ENCODE measurements around the gene EPHB1.

EPHB1 gene

DNA sequence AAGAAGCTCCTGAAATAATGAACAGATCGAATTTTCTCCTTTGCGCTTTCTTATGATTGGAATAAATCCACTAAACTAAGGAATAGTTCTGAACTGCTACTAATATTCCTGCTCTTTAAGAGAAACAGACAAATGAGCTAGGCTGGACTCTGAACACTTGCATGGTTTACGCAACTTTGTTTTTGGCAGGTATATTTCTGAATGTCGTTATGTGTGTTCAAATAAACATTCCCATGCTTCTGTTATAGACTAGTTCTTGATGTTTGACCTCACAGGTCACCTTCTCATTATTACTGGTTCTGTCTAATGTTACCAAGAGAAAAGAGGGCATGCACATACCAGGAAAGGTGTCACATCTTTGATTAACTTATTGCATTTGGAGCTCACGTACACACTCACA, 418.2 kb downstream of the EPHB1 start:
- Histone ChIP-seq H3K27me3 (replicated peaks; ENCODE audit: control insufficient read depth, insufficient read depth, low read length) (no peaks in the 10 kb centered on the region), H3K9me3 (ENCODE audit: control insufficient read depth, low read length) (no peaks in the 10 kb centered on the region), H3K9ac (ENCODE audit: low read length) (no peak overlapping the region), H3K36me3 (ENCODE audit: control insufficient read depth, insufficient read depth, low read length, severe bottlenecking) (no peaks in the 10 kb centered on the region), H3K4me3 (ENCODE audit: low read length) (no peak overlapping the region), H3K4me1 (ENCODE audit: control insufficient read depth, insufficient read depth, low read length) (no peaks in the 10 kb centered on the region)
- DNase-seq (ENCODE audit: low read depth): no peak

DNA sequence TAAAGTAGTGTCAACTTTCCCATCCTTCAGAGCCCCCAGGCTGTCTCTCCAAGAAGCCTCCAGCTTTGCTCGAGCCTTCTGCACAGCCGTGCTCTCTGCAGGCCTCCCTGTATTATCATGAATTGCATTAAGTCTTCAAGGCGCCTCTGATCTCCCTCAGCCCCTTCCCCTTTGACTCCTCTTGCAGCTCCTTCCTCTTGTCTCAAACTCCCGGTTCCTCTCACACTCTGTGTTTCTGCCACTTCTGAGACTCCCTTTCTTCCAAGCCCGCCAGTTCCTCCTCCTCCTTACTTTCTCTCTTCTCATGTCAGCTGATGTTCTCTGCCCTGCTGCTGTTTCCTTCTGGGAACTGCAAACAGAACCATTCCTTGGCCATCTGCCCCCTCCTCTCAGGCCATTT, 418.8 kb downstream of the EPHB1 start:
- no peaks in the 10 kb centered on the region for H3K9me3 ChIP-seq (ENCODE audit: control insufficient read depth, low read length)
- no peak overlapping the region for H3K4me3 ChIP-seq (ENCODE audit: low read length)
- no peaks in the 10 kb centered on the region for H3K36me3 ChIP-seq (ENCODE audit: control insufficient read depth, insufficient read depth, low read length, severe bottlenecking)
- DNase-seq (ENCODE audit: low read depth): no peak
- H3K4me1 ChIP-seq (ENCODE audit: control insufficient read depth, insufficient read depth, low read length): no peaks in the 10 kb centered on the region
- H3K27me3 ChIP-seq (replicated peaks; ENCODE audit: control insufficient read depth, insufficient read depth, low read length): no peaks in the 10 kb centered on the region
- no peak overlapping the region for H3K9ac ChIP-seq (ENCODE audit: low read length)

DNA sequence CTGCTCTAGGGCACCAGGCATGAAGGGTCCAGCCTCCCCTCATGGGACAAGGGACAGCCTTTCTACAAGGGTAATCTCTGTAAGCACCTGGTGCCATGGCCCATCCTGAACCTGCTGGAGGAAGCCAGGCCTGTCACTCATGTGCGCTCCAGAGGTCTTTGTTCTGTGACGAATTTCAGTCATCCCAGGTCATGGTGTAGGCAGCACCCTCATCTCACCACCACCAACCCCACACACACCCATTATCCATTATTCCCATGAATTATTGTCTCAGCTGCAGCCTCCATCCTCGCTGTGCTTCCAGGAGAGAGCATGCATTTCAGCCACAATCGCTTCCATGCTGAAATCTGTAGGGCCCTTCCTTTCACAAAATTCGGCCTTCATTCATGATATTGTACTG, 419.3 kb downstream of the EPHB1 start:
- Histone ChIP-seq H3K4me3 (ENCODE audit: low read length) (no peak overlapping the region), H3K9me3 (ENCODE audit: control insufficient read depth, low read length) (no peaks in the 10 kb centered on the region), H3K9ac (ENCODE audit: low read length) (no peak overlapping the region), H3K27me3 (replicated peaks; ENCODE audit: control insufficient read depth, insufficient read depth, low read length) (no peaks in the 10 kb centered on the region), H3K4me1 (ENCODE audit: control insufficient read depth, insufficient read depth, low read length) (no peaks in the 10 kb centered on the region), H3K36me3 (ENCODE audit: control insufficient read depth, insufficient read depth, low read length, severe bottlenecking) (no peaks in the 10 kb centered on the region)
- no peak for DNase-seq (ENCODE audit: low read depth)

DNA sequence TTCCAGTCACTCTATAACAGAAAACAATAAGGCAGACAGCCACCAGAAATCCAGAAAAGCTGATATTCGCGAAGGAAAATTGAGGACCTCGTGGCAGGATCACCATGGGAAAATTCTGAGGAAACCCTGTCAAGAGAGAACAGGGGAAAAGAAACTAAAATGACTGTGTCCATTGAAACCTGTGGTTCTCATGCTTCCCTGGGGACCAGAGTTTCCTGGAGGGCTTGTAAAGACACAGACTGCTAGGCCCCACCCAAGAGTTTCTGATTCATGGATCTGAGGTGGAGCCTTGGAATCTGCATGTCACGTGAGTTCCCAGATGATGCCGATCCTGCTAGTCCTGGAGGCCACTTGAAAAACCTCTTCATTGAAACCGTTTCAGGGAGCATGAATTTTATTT, 420.5 kb downstream of the EPHB1 start:
- Histone ChIP-seq H3K36me3 (ENCODE audit: control insufficient read depth, insufficient read depth, low read length, severe bottlenecking) (no peaks in the 10 kb centered on the region), H3K9me3 (ENCODE audit: control insufficient read depth, low read length) (no peaks in the 10 kb centered on the region), H3K4me1 (ENCODE audit: control insufficient read depth, insufficient read depth, low read length) (no peaks in the 10 kb centered on the region), H3K9ac (ENCODE audit: low read length) (no peak overlapping the region), H3K4me3 (ENCODE audit: low read length) (no peak overlapping the region), H3K27me3 (replicated peaks; ENCODE audit: control insufficient read depth, insufficient read depth, low read length) (no peaks in the 10 kb centered on the region)
- DNase-seq (ENCODE audit: low read depth): no peak

DNA sequence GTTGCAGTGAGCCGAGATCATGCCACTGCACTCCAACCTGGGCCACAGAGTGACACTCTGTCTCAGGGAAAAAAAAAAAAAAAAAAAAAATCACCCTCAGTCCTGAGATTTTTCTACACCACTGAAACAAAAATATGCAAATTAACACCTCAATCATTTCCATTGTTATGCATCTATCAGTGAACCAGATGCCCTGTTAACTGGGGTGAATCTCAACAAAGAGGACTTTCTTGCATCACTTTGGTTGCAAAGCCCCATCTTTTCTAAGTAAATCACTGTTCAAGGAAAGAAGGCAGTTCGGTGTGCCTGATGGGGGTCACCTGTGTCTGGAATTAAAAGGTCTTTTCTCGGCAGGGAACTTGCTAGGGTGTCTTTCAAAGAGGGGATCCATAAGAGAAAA, 421.6 kb downstream of the EPHB1 start:
- Histone ChIP-seq H3K9ac (ENCODE audit: low read length) (no peak overlapping the region), H3K4me3 (ENCODE audit: low read length) (no peak overlapping the region), H3K9me3 (ENCODE audit: control insufficient read depth, low read length) (no peaks in the 10 kb centered on the region), H3K4me1 (ENCODE audit: control insufficient read depth, insufficient read depth, low read length) (no peaks in the 10 kb centered on the region), H3K36me3 (ENCODE audit: control insufficient read depth, insufficient read depth, low read length, severe bottlenecking) (no peaks in the 10 kb centered on the region), H3K27me3 (replicated peaks; ENCODE audit: control insufficient read depth, insufficient read depth, low read length) (no peaks in the 10 kb centered on the region)
- no peak for DNase-seq (ENCODE audit: low read depth)

DNA sequence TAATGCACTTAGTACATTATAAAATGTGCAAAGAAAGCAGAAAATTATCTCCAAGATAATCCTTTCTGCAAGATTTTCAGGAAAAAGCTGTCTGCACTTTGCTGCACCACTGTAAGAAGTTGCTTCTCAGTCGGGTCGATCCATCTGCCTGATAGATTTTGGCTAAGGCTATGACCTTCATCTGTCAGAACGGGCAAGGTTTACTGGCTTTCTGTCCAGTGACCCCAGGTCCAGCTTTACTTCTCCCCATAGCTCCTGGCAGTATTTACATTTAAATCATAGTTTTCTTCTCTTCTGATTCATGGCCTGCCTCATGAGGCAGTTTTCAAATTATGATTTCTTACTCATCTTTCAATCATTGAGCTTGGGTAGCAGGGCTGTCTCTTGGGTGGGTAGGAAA, 422.7 kb downstream of the EPHB1 start:
- no peak overlapping the region for H3K4me3 ChIP-seq (ENCODE audit: low read length)
- H3K36me3 ChIP-seq (ENCODE audit: control insufficient read depth, insufficient read depth, low read length, severe bottlenecking): no peaks in the 10 kb centered on the region
- H3K9ac ChIP-seq (ENCODE audit: low read length): no peak overlapping the region
- DNase-seq (ENCODE audit: low read depth): no peak
- no peaks in the 10 kb centered on the region for H3K4me1 ChIP-seq (ENCODE audit: control insufficient read depth, insufficient read depth, low read length)
- H3K9me3 ChIP-seq (ENCODE audit: control insufficient read depth, low read length): no peaks in the 10 kb centered on the region
- H3K27me3 ChIP-seq (replicated peaks; ENCODE audit: control insufficient read depth, insufficient read depth, low read length): no peaks in the 10 kb centered on the region

DNA sequence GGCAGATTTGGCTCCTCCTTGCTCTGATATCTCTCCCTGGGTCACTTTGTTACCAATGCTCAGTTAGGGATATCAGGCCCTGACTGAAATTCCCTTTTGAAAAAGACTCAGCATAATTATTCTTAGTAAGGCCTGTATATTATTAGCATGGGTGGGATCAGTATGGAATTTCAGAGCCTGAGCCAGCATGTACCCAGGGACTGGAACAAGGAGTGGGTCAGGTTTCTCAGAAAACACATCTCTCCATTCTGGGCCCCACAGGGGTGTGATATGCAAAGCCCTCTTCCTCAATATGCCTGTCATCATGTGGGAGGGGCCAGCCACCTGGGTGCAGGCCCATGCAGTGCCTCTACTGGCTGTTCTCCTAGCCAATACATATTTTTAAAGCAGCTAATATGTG, 423.2 kb downstream of the EPHB1 start:
- no peaks in the 10 kb centered on the region for H3K36me3 ChIP-seq (ENCODE audit: control insufficient read depth, insufficient read depth, low read length, severe bottlenecking)
- no peaks in the 10 kb centered on the region for H3K4me1 ChIP-seq (ENCODE audit: control insufficient read depth, insufficient read depth, low read length)
- DNase-seq (ENCODE audit: low read depth): no peak
- no peaks in the 10 kb centered on the region for H3K27me3 ChIP-seq (replicated peaks; ENCODE audit: control insufficient read depth, insufficient read depth, low read length)
- no peak overlapping the region for H3K4me3 ChIP-seq (ENCODE audit: low read length)
- no peaks in the 10 kb centered on the region for H3K9me3 ChIP-seq (ENCODE audit: control insufficient read depth, low read length)
- H3K9ac ChIP-seq (ENCODE audit: low read length): no peak overlapping the region

DNA sequence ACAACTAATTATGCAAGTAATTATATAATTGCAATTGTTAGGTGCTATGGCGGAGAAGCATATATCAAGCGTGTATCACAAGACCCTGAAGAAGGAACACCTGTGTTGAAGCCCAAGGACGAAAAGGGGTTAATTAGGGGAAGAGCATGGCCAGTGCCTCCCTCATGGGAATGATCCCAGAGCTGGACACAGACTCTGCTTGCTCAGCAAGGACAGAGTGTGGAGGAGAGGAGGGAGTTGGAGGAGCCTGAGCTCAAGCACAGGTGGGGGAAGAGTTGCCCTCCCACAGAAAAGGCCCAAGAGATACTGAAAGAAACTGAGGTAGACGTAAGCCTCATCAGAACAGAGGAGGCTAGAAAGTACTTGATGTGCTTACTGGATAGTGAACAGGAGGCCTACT, 423.7 kb downstream of the EPHB1 start:
- Histone ChIP-seq H3K4me1 (ENCODE audit: control insufficient read depth, insufficient read depth, low read length) (no peaks in the 10 kb centered on the region), H3K9ac (ENCODE audit: low read length) (no peak overlapping the region), H3K4me3 (ENCODE audit: low read length) (no peak overlapping the region), H3K9me3 (ENCODE audit: control insufficient read depth, low read length) (no peaks in the 10 kb centered on the region), H3K27me3 (replicated peaks; ENCODE audit: control insufficient read depth, insufficient read depth, low read length) (no peaks in the 10 kb centered on the region), H3K36me3 (ENCODE audit: control insufficient read depth, insufficient read depth, low read length, severe bottlenecking) (no peaks in the 10 kb centered on the region)
- DNase-seq (ENCODE audit: low read depth): no peak

DNA sequence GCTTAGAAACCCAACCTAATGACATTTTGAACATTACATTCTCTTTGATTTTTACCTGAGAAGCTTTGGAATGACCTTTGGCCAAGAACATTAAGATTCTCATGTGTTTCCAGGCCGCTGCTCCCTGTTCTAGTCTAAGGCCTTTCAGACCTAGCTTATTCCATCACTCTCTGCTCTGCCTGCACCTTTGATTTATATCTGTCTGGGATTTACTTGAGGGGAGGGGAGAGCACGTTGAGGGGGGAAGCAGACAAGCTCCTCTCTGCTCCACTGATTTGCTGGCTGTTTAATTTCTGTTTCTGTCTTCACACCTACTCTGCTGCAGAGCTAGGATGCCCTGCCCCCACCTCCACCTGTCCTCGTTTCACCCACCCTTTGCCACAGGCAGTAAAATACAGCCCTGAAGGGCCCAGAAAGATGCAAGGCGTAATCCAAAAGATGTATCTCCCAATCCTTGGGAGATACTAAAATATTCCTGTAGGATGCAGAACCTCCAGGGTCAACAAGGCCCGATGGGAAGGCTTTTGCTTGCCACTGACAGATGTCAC, 429.8 kb downstream of the EPHB1 start:
- Histone ChIP-seq H3K36me3 (ENCODE audit: control insufficient read depth, insufficient read depth, low read length, severe bottlenecking) (no peaks in the 10 kb centered on the region), H3K9ac (ENCODE audit: low read length) (no peak overlapping the region), H3K9me3 (ENCODE audit: control insufficient read depth, low read length) (no peaks in the 10 kb centered on the region), H3K4me3 (ENCODE audit: low read length) (no peak overlapping the region), H3K4me1 (ENCODE audit: control insufficient read depth, insufficient read depth, low read length) (no peaks in the 10 kb centered on the region), H3K27me3 (replicated peaks; ENCODE audit: control insufficient read depth, insufficient read depth, low read length) (no peaks in the 10 kb centered on the region)
- DNase-seq (ENCODE audit: low read depth): no peak

DNA sequence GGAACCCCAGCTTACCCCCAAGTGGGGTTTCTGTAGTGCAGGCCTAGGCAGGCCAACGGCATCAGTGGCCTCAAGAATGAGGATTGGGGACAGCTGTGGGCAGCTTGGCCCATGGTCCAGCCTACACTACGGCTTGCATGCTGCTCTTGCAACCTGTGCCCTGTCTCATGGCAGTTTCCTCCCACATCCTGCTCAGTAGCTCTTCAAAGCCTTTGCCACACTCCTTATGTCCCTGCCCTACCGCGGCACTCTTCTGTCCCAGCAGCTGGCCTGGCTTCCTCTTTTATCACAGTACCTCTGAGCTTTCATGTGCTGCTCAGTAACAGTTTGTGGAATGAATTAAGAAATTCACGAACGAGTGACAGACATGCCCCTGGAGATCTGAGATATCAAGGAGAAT, 431.0 kb downstream of the EPHB1 start:
- Histone ChIP-seq H3K4me1 (ENCODE audit: control insufficient read depth, insufficient read depth, low read length) (no peaks in the 10 kb centered on the region), H3K9ac (ENCODE audit: low read length) (no peak overlapping the region), H3K36me3 (ENCODE audit: control insufficient read depth, insufficient read depth, low read length, severe bottlenecking) (no peaks in the 10 kb centered on the region), H3K4me3 (ENCODE audit: low read length) (no peak overlapping the region), H3K27me3 (replicated peaks; ENCODE audit: control insufficient read depth, insufficient read depth, low read length) (no peaks in the 10 kb centered on the region), H3K9me3 (ENCODE audit: control insufficient read depth, low read length) (no peaks in the 10 kb centered on the region)
- DNase-seq (ENCODE audit: low read depth): no peak

DNA sequence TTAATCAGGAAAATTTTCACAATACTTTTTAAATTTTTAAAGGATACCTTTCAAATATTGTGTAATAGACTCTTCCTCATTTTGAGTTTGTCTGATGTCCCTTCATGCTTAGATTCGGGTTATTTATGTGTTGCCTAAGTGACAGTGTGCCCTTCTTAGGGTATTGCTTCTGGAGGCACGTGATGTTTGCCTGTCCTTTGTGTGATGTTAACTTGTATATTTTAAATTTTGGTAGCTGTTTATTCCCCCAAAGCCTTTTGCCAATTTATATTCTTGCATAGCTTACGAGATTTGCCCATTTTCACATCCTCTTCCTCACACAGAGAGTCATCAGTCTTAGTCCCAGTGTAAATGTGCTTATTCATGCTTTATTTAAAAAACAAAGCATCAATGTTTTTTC, 433.1 kb downstream of the EPHB1 start:
- no peaks in the 10 kb centered on the region for H3K4me1 ChIP-seq (ENCODE audit: control insufficient read depth, insufficient read depth, low read length)
- no peak overlapping the region for H3K9ac ChIP-seq (ENCODE audit: low read length)
- no peak for DNase-seq (ENCODE audit: low read depth)
- no peak overlapping the region for H3K4me3 ChIP-seq (ENCODE audit: low read length)
- H3K36me3 ChIP-seq (ENCODE audit: control insufficient read depth, insufficient read depth, low read length, severe bottlenecking): no peaks in the 10 kb centered on the region
- H3K27me3 ChIP-seq (replicated peaks; ENCODE audit: control insufficient read depth, insufficient read depth, low read length): no peaks in the 10 kb centered on the region
- no peaks in the 10 kb centered on the region for H3K9me3 ChIP-seq (ENCODE audit: control insufficient read depth, low read length)

DNA sequence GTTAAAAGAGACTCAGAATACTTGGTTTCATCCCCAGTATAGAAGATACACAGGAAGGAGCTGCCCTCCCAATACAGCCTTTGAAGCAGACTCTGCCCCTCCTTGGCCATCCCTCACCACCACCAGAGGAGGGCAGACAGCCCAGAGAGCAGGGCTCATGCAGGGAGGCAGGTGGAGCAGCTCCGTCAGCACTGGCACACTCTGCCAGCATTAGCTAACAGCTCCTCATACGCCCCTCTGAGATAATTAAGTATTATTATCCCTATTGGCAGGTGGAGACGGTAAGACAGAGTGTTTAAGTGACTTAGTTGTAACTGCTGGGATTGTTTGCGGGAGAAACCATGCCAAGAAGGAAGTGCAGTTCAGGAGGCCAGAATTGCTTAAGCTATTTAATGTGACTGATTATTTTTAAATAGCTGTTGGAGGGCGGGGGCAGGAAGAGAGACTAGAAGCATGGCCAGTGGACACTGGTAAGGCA, 434.0 kb downstream of the EPHB1 start:
- DNase-seq (ENCODE audit: low read depth): no peak
- Histone ChIP-seq H3K36me3 (ENCODE audit: control insufficient read depth, insufficient read depth, low read length, severe bottlenecking) (no peaks in the 10 kb centered on the region), H3K27me3 (replicated peaks; ENCODE audit: control insufficient read depth, insufficient read depth, low read length) (no peaks in the 10 kb centered on the region), H3K4me1 (ENCODE audit: control insufficient read depth, insufficient read depth, low read length) (no peaks in the 10 kb centered on the region), H3K9ac (ENCODE audit: low read length) (no peak overlapping the region), H3K4me3 (ENCODE audit: low read length) (no peak overlapping the region), H3K9me3 (ENCODE audit: control insufficient read depth, low read length) (no peaks in the 10 kb centered on the region)

Measured in adipocyte (in vitro differentiated cells).